ENCODE results near the gene ERCC5.
A peak's percentile ranks its signal among the peaks of the same experiment; 100 is the strongest.

Gene ERCC5

DNA sequence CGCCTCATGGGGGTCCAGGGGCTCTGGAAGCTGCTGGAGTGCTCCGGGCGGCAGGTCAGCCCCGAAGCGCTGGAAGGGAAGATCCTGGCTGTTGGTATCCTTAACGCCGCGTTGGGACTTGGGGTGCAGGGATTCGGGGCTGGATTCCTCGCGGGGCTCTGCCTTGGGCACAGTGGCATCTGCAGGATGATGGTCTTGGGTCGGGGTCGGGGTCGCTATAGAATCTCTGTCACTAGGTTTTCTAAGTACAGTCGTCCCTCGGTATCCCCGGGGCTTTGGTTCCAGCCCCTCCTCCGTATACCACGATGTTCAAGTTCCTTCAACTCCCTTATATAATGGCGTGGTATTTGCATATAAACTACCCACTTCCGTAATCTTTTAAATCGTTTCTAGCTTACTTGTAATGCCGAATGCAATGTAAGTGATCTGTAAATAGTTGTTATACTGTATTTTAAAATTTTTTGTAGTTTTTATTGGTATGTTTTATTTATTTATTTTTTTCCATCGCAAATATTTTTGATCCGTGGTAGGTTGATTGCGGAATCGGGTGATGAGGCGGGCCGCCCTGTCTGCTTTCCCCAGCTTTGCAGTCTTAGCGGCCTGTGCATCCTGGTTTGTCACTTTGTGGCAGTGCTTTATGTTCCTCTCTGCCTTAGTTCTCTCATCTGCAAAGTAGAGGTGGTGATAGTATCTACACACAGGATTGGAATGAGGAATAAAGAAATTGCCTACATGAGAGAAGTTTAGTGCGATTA lies 606 bp downstream of the ERCC5 start:
- DNase-seq = peak; percentile 63 to 71

DNA sequence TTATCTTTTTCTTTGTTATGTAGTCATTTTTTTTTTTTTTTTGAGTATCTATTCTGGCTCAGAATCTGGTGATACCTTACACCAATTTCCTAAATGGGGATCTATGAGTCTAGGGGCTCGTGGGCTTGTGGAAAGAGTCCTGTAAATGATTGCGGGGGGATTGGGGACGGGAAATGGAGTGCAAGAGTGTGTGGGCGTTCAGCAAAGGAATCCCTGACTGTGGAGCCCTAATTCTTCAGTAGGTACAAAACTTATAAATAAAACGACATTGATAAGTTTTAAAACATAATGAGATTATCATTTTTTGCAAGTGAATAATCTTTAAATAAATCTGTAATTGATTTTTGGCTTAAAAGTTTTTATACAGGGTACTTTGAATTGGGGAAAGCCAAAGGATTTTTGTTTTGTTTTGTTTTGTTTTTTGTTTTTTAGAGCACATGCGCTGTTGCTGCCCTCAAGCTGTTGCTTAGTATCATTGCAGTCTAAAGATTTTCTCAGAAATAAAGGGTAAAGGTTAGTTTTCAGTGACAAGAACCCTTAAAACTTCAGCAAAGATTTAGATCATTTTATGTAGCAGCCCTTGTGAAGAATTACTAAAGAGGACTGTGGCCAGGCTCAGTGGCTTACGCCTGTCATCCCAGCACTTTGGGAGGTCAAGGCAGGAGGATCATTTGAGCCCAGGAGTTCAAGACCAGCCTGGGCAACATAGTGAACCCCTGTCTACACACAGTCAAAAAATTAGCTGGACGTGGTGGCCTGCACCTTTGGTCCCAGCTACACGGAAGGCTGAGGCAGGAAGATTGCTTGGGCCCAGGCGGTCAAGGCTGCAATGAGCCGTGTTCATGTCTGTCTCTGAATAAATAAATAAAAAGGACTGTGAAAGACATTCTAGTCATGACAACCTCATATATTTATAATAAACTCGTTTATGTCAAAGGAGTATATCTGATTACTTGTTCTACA lies 1.7 kb downstream of the ERCC5 start:
- DNase-seq = peak; percentile 21 to 52

DNA sequence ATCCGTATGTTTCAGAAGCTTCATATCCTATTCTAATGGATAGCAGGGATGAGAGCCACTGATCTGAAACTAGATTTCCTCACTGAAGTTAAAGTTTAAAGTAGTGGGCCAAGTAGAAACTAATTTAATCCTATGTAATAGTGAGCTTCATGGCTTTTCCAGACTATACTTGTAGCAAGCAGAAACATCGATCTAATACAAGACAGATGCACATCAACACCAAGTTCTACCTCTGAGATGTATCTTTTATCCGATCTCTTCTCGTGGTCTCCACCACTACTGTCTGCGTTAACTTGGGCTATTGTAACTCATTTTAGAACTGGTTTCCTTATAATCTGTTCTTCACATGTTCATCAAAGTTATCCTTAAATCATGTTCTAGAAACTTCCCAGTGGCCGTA lies 3.1 kb downstream of the ERCC5 start:
- no peak for DNase-seq

DNA sequence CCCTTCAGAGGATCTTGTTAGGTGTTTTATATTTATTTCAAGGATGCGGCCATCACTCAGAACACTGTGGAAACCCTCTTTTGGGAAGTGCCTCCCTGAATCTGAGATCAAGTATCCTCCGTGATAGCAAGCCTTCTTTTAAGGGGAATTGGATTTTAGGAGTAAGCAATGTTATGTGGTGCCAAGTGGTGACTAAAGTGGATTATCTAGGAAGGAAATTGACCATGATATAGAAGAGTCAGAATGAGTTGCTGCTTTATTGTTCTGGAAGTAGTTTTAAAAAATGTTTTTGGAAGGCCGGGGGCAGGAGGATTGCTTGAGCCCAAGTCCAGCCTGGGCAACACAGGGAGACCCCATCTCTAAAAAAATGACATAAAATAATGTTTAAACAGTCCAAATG lies 6.7 kb downstream of the ERCC5 start:
- no peak for DNase-seq

GRCh38 chr13:102854675-102855074 lies 8.8 kb downstream of the ERCC5 start:
- DNase-seq = no peak

- no peak for DNase-seq
Observed at GRCh38 chr13:102856557-102856956, 10.7 kb downstream of the ERCC5 start.

GRCh38 chr13:102862624-102863210 lies 16.9 kb downstream of the ERCC5 start:
- DNase-seq = no peak

GRCh38 chr13:102863590-102863989 lies 17.8 kb downstream of the ERCC5 start:
- no peak for DNase-seq

DNA sequence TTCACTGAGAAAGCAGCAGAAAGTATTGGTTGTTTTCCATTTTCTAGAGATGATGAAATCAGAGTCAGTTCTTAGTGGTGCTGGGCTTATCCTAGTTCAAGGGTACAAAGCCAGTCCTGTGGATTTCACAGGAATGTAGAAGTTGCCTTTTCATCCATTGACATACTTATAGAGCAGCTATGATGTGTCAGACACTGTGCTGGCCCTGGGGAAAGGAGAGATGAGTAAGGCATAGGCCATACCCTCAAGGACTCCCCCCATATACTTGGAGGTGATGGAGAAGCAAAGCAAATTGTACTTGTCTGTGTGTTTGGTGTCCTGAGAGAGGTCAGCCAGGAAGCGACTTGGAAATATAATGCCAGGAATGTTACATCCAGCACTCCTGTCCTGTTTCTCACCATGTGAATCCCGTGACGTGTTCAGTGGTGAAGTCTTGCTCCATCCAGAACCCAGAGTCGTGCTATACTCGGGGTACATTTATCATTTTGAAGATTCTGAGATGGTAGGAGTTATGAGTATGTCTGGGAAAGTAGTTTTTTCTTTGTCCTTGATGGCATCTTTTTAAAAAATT lies 22.6 kb downstream of the ERCC5 start:
- no peak for DNase-seq

GRCh38 chr13:102869948-102870676 lies 24.3 kb downstream of the ERCC5 start:
- DNase-seq = peak in 1 of 2 donors; percentile 0

- peak; percentile 7 to 61 for DNase-seq
Observed at GRCh38 chr13:102870677-102871415, 25.0 kb downstream of the ERCC5 start.

DNA sequence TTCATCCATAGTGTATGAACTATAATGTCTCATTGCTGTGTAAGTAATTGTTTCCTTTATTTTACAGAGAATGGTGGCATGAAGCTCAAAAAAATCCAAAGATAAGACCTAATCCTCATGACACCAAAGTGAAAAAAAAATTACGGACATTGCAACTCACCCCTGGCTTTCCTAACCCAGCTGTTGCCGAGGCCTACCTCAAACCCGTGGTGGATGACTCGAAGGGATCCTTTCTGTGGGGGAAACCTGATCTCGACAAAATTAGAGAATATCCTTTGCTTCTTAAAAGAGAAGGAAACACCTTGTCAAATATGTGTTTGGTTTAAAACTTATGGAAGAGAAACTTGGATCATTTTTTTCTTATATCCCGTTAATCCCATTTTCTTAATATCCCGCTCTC lies 26.3 kb downstream of the ERCC5 start:
- no peak for DNase-seq

DNA sequence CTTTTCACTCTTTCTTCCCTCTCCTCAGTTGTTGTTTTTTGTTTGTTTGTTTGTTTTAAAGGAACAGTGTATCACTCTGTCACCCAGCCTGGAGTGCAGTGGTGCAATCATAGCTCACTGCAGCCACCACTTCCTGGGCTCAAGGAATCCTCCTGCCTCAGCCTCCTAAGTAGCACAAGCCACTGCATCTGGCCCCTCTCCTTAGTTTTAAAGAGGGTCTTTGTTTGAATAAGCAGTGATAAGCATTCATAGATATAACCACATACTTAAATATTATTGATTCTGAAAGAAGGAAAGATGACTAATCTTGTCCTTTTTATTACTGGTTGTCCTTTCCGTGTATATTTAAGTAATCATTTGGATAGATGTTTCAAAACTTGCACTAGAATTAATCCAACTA lies 26.7 kb downstream of the ERCC5 start:
- DNase-seq = no peak

GRCh38 chr13:102873653-102874052 lies 27.8 kb downstream of the ERCC5 start:
- peak; percentile 16 to 44 for DNase-seq

GRCh38 chr13:102875256-102875655 lies 29.4 kb downstream of the ERCC5 start:
- DNase-seq = no peak

- no peak for DNase-seq
Observed at GRCh38 chr13:102877303-102877702, 31.5 kb downstream of the ERCC5 start.

- no peak for DNase-seq
Observed at GRCh38 chr13:102878481-102878880, 32.6 kb downstream of the ERCC5 start.

DNA sequence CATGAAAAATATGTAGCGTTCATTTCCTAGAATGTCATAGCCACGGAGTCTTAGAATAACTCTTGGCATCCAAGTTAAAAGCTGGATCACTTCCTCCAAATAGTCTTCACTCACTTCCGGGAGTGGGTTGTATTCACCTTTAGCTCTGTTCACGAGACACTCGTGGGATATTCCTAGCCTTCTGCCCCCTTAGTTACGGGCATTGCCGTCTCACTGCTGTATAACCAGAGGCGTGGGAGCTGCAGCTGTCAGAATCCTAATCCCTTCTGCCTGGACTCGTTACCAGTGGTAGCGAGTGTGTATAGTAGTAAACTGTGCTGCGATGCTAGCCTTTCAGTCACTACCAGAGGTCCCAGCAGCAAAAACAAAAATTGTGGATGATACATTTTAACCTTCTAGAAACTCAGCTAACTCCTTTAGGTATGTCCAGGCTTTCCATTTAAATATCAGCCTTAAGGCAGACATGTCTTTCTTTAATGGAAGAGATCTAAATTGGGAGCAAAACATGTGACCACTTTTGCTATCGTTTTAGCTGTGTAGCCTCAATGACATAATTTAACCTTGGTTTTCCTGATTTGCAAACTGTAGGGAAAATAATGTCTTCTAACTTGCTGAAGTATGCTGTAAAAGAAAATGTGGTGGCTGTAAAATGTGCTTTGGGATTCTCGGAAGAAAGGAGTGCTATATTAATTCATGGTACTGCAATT lies 34.1 kb downstream of the ERCC5 start:
- DNase-seq = no peak

GRCh38 chr13:102881819-102882686 lies 36.2 kb downstream of the ERCC5 start:
- DNase-seq = no peak

DNA sequence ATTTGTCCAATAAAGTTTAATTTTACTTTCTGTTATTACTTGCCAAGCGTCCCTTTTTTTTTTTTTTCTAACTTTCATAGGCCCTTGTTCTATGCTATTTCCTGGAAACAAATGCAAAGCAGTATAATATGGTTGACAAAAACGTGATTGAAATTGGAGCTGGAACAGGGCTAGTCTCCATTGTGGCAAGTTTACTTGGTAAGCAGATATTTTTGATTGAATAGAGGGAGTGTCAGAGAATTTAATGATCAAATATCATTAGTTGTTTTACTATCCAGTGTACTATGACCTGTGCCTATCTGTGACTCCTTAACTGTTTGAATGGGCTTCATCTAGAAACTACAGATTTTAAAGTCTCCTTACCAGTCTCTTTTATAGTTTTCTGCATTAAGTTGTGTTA lies 46.7 kb downstream of the ERCC5 start:
- DNase-seq = no peak
